Measurements from ENCODE around the gene ATP10B. TPM values are rescaled to one million over a fixed set of nuclear protein-coding genes. Genes with fewer than 3 reads are reported as not detected.

The ATP10B gene
- total RNA-seq, 1 donor from 2014 or later, result not detected

GRCh38 chr5:160643616-160644240 lies 208.3 kb downstream of the ATP10B start:
- Mint-ChIP-seq H3K9me3 (ENCODE audit: low read depth) (no peaks in the 10 kb centered on the region), H3K36me3 (ENCODE audit: low read depth) (no peaks in the 10 kb centered on the region), H3K27ac (ENCODE audit: unreplicated experiment) (no peak overlapping the region), H3K4me1 (ENCODE audit: low read depth) (no peaks in the 10 kb centered on the region), H3K4me3 (ENCODE audit: unreplicated experiment) (no peak overlapping the region), H3K27me3 (ENCODE audit: low read depth) (no peaks in the 10 kb centered on the region)
- DNase-seq (ENCODE audit: low spot score), result no peak
- TF ChIP-seq CTCF (IDR thresholded peaks at IDR 0.05), result no peak

- Mint-ChIP-seq H3K4me1 (ENCODE audit: low read depth) (no peaks in the 10 kb centered on the region), H3K27ac (ENCODE audit: unreplicated experiment) (no peak overlapping the region), H3K36me3 (ENCODE audit: low read depth) (no peaks in the 10 kb centered on the region), H3K9me3 (ENCODE audit: low read depth) (no peaks in the 10 kb centered on the region), H3K4me3 (ENCODE audit: unreplicated experiment) (no peak overlapping the region), H3K27me3 (ENCODE audit: low read depth) (peaks cover 2% of the 10 kb centered on the region)
- no peak for TF ChIP-seq CTCF (IDR thresholded peaks at IDR 0.05)
- no peak for DNase-seq (ENCODE audit: low spot score)
Observed at GRCh38 chr5:160641405-160641804, 210.6 kb downstream of the ATP10B start.

- Mint-ChIP-seq H3K27me3 (ENCODE audit: low read depth) (peaks cover 2% of the 10 kb centered on the region), H3K9me3 (ENCODE audit: low read depth) (no peaks in the 10 kb centered on the region), H3K4me1 (ENCODE audit: low read depth) (no peaks in the 10 kb centered on the region), H3K27ac (ENCODE audit: unreplicated experiment) (no peak overlapping the region), H3K4me3 (ENCODE audit: unreplicated experiment) (no peak overlapping the region), H3K36me3 (ENCODE audit: low read depth) (no peaks in the 10 kb centered on the region)
- DNase-seq (ENCODE audit: low spot score), result no peak
- no peak for TF ChIP-seq CTCF (IDR thresholded peaks at IDR 0.05)
Observed at GRCh38 chr5:160640406-160640805, 211.6 kb downstream of the ATP10B start.

- Mint-ChIP-seq H3K27me3 (ENCODE audit: low read depth) (peaks cover 2% of the 10 kb centered on the region), H3K27ac (ENCODE audit: unreplicated experiment) (no peak overlapping the region), H3K4me3 (ENCODE audit: unreplicated experiment) (no peak overlapping the region), H3K4me1 (ENCODE audit: low read depth) (no peaks in the 10 kb centered on the region), H3K36me3 (ENCODE audit: low read depth) (no peaks in the 10 kb centered on the region), H3K9me3 (ENCODE audit: low read depth) (no peaks in the 10 kb centered on the region)
- no peak for DNase-seq (ENCODE audit: low spot score)
- no peak for TF ChIP-seq CTCF (IDR thresholded peaks at IDR 0.05)
Observed at GRCh38 chr5:160638161-160638742, 213.8 kb downstream of the ATP10B start.

GRCh38 chr5:160637357-160638090 lies 214.5 kb downstream of the ATP10B start:
- no peaks in the 10 kb centered on the region for H3K9me3 Mint-ChIP-seq (ENCODE audit: low read depth)
- no peak overlapping the region for H3K4me3 Mint-ChIP-seq (ENCODE audit: unreplicated experiment)
- no peak overlapping the region for H3K27ac Mint-ChIP-seq (ENCODE audit: unreplicated experiment)
- DNase-seq (ENCODE audit: low spot score), result no peak
- peaks cover 2% of the 10 kb centered on the region for H3K27me3 Mint-ChIP-seq (ENCODE audit: low read depth)
- no peaks in the 10 kb centered on the region for H3K4me1 Mint-ChIP-seq (ENCODE audit: low read depth)
- no peaks in the 10 kb centered on the region for H3K36me3 Mint-ChIP-seq (ENCODE audit: low read depth)
- TF ChIP-seq CTCF (IDR thresholded peaks at IDR 0.05), result no peak

Data from chondrocyte (in vitro differentiated cells).